NOMO-1 (cell line): ENCODE data around the gene NAALADL2.
"Not testable (repeated sequence)": the region's sequence is repeated elsewhere in the genome, so short reads cannot be mapped to it uniquely, and the experiment has no call there.

Experiments
- DNase-seq, 2 experiments: peaks; one replicate each; lab custom pipeline; 2025; ENCODE audit not compliant: unreplicated experiment in 2 of 2; lab: John Stamatoyannopoulos, UW

Gene NAALADL2

GRCh38 chr3:175127075-175127662 lies 268.0 kb downstream of the NAALADL2 start:
- DNase-seq: no peak

GRCh38 chr3:175129126-175129525 lies 270.0 kb downstream of the NAALADL2 start:
- DNase-seq: no peak

GRCh38 chr3:175129571-175129970 lies 270.4 kb downstream of the NAALADL2 start:
- no peak for DNase-seq

- DNase-seq: not testable (repeated sequence)
Measured at GRCh38 chr3:175131866-175132265, 272.7 kb downstream of the NAALADL2 start.

- DNase-seq: not testable (repeated sequence)
Measured at GRCh38 chr3:175132706-175133105, 273.6 kb downstream of the NAALADL2 start.

- no peak for DNase-seq
Measured at GRCh38 chr3:175144368-175144767, 285.2 kb downstream of the NAALADL2 start.

GRCh38 chr3:175146258-175146657 lies 287.1 kb downstream of the NAALADL2 start:
- no peak for DNase-seq

GRCh38 chr3:175149675-175150074 lies 290.5 kb downstream of the NAALADL2 start:
- no peak for DNase-seq

GRCh38 chr3:175150812-175151401 lies 291.8 kb downstream of the NAALADL2 start:
- DNase-seq: no peak

- DNase-seq: no peak
Measured at GRCh38 chr3:175153595-175153994, 294.5 kb downstream of the NAALADL2 start.

- DNase-seq: no peak
Measured at GRCh38 chr3:175155172-175155571, 296.0 kb downstream of the NAALADL2 start.

- DNase-seq: no peak
Measured at GRCh38 chr3:175159202-175159601, 300.1 kb downstream of the NAALADL2 start.

GRCh38 chr3:175161291-175161690 lies 302.2 kb downstream of the NAALADL2 start:
- DNase-seq: no peak

- no peak for DNase-seq
Measured at GRCh38 chr3:175163686-175164085, 304.6 kb downstream of the NAALADL2 start.

GRCh38 chr3:175173117-175173516 lies 314.0 kb downstream of the NAALADL2 start:
- DNase-seq: not testable (repeated sequence)

GRCh38 chr3:175176556-175176955 lies 317.4 kb downstream of the NAALADL2 start:
- DNase-seq: no peak

- no peak for DNase-seq
Measured at GRCh38 chr3:175179055-175179454, 319.9 kb downstream of the NAALADL2 start.

GRCh38 chr3:175184392-175184791 lies 325.3 kb downstream of the NAALADL2 start:
- DNase-seq: no peak

- DNase-seq: no peak
Measured at GRCh38 chr3:175185903-175186302, 326.8 kb downstream of the NAALADL2 start.

GRCh38 chr3:175186511-175186910 lies 327.4 kb downstream of the NAALADL2 start:
- DNase-seq: no peak

- no peak for DNase-seq
Measured at GRCh38 chr3:175187586-175187985, 328.5 kb downstream of the NAALADL2 start.

GRCh38 chr3:175192536-175192935 lies 333.4 kb downstream of the NAALADL2 start:
- no peak for DNase-seq
